ENCODE data around the gene KIF26B.

KIF26B gene

DNA sequence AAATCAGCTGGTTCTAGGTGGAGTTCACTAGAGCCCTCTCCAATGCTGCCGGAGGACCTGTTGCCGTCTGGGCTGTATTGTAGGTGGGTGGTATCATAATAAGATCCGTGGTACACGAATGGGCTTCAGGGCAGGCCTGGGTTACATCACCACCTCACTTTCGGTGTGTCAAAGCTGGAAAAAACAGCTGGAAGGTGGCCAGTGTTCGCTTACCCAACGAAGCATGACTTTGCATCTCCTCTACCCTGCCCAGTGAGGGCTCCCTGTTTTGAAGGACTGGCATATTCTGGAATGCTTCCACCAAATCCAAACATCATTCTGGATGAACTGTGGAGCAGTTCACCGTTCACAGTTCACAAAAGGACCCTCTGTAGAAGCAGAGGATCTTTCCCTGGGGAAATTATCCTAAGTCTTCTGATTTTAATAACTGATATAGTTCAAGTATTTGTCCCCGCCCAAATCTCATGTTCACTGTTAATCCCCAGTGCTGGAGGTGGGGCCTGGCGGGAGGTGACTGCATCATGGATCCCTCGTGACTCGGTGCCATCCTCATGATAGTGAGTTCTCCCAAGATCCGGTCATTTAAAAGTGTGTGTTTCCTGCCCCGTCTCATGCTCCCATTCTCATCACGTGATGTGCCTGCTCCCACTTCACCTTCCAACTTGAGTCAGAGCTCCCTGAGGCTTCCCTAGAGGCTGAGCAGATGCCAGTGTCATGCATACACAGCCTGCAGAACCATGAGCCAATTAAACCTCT is 429.0 kb downstream of the KIF26B start:
- DNase-seq (ENCODE audit: low read depth in 3 of 3, low spot score in 1 of 3) = no peak

DNA sequence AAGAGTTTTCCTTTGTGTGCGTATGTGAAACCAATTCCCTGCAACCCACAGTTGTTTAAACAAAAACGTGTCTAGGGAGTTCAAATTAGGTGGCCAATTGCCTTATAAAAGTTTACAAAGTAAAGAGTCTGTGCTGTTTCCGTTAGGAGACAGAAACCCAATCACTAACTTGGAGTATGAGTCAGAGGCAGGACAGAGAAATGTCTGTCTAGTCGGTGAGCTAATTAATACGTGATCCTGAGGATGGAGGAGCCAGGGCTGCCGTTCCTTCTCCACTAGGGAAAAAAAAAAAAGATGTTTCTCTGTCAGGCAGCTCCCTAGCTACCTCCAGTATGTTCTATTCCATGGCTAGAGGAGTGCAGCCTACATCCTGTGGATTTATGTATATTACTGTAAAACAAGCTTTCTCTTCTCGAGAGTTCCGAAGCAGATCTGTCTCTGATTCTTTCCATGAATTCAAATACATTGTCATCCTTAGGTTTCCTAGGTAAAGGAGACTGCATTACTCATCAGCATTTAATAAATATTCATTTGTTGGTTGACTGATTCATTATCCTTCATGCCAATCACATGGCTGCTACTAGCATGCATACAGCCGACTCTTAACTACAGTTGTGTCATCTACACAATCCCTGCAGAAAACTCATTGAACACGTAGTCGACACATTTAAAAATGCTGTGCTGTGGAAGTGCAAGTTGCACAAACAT is 430.6 kb downstream of the KIF26B start:
- DNase-seq (ENCODE audit: low read depth in 3 of 3, low spot score in 1 of 3) = no peak

DNA sequence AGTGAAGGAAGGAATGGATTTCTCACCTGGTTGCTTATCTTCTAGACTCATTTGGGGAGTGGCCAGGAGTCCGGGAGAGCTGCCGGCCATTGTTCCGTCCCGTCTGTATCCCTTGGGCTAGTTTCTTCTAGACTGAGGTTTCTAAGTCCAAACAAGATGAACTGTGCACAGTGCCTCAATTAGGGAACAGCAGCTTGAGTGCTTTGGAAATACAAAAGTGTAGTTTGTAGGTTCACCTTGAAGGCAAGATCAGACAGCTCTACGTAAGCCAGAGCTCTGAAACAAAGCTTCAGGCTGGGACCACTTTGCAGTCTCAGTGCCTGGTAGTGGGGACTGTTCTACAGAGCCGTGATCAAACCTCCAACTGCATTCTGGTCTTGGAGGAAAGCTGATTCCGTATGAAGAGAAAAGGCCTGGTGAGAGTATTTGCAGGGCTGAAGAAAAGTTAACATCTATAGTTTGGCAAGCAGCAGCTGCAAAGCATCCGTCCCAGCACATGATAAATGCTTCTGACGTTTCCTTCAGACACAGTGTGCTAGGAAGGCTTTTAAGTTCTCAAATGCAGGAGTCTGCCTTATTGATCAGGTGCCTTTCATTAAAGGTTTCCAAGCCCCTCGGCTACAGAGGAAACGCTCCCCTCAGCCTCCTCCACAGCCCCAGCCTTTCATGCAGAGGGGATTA is 432.8 kb downstream of the KIF26B start:
- no peak for DNase-seq (ENCODE audit: low read depth in 3 of 3, low spot score in 1 of 3)

DNA sequence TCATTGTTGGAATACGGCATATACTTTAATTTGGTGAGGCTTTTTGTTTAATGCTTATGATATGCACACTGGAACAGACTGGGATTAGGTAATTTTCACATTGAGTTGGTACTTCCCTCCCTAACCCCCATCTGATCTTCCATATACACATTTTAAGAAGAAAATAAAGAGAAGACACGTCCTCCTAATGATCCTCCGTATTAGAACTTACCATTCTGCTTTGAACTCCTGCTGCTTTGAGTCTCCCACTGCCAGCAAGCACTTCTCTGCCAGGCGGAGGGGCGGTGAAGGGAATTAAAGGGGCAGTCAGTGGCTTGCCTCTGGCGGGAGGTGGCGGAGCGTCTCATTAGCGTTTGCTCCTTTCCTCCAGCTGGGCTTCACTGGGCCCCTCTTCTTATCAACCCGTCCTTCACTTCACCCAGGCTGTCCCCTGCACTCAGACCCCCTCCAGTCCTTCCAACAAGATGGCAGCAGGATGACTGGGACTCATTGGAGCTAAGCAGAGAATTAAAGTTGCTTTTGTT is 433.4 kb downstream of the KIF26B start:
- DNase-seq (ENCODE audit: low read depth in 3 of 3, low spot score in 1 of 3) = no peak

DNA sequence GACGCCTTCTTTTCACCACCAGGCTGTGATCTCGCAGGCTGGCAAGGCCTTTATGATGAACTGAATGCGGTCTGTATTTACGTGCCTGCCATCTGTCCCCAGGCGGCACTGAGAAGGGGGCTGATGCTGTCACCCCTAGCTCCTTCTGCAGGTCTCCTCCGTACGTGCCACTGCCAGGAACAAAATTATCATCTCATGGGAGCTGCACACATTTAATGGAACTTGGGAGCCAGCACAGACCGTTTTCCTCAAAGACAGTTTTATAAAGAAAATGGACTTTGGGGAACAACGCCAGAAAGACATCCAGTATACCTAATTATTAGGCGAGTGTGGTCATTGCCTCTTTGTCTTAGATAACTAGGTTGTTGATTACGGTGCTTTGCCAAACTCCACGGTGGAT is 434.5 kb downstream of the KIF26B start:
- DNase-seq (ENCODE audit: low read depth in 3 of 3, low spot score in 1 of 3) = no peak

DNA sequence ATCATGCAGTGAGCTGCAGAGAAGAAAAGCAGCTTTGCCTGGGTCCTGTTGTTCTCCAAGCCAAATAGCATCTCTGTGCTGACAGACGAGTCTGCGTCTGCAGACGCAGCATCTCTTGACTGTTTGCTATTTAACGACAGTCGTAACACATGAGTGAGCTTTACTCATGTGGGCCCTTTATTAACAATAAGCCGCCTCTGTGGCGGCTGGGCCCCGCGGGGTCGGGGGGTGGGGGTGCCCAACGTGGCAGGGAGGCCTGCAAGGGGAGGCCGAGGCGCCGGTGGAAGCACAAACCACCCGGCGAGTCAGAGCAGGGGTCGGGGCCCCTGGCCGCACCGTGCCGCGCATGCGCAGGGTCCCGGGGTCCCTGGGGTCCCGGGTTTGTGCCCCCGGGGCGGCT is 435.1 kb downstream of the KIF26B start:
- DNase-seq (ENCODE audit: low read depth in 3 of 3, low spot score in 1 of 3) = no peak

DNA sequence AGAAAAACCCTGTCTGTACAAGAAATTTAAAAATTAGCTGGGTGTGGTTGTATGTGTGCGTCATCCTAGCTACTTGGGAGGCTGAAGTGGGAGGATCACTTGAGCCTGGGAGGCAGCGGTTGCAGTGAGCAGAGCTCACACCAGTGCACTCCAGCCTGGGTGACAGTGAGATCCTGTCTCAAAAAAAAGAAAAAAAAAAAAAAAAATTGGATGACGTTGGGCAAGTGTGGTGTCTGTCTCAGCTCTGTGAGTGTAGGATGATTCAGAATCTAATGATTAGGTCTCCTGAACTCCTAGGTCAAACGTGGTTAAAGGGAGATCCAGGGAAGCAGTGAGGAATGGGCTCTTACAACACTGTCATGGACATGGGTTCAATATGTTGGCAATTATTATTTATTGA is 435.9 kb downstream of the KIF26B start:
- DNase-seq (ENCODE audit: low read depth in 3 of 3, low spot score in 1 of 3) = no peak

DNA sequence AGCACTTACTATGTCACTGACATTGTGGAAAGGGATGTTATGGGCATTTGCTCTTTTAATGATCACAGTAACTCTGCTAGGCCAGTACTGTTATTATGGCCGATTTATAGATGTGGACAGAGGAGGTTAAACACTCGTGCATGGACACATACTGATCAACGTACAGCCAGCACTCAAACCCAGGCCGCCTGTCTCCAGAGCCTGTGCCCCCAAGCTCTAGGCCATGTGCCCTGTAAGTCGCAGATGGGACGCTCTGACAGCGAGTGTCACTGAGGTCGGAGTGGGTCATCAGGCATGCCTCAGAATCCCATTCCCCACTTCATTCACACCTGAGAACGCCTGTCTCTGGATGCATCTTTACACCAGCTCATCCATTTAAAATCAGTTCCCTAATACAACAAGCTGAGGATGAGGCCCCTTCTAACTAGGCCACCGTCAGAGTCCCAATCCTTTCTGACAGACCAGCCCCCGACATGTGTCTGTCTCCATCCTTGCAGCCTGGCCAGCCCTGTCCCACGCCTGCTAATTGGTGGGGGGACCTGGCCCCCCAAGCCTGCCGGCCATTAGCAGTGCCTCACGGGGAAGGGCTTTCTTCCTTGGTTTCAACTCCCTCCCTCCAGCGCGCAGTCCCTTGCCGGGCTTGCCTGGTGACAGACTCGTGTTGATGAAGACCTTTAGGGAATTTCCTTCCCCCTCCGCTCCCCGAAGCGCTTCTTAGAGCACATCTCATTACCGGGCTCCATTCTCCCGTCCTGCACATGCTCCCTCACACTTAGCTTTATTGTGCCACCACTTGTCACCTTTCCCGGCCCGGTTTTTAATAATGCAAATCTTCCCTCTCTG is 436.8 kb downstream of the KIF26B start:
- no peak for DNase-seq (ENCODE audit: low read depth in 3 of 3, low spot score in 1 of 3)

DNA sequence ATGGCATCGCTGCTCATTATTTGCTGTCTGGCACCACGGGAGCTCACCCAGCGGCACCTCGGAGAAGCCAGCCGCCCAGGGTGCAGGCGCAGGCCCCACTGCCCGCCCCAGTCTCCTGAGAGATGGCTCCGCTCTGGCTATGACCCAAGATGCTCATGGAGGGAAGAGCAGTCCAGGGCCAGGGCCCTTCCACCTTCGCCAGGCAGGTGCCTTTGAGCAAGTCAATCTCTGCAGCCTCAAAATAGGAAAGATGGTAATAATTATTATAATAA is 437.3 kb downstream of the KIF26B start:
- DNase-seq (ENCODE audit: low read depth in 3 of 3, low spot score in 1 of 3) = no peak

DNA sequence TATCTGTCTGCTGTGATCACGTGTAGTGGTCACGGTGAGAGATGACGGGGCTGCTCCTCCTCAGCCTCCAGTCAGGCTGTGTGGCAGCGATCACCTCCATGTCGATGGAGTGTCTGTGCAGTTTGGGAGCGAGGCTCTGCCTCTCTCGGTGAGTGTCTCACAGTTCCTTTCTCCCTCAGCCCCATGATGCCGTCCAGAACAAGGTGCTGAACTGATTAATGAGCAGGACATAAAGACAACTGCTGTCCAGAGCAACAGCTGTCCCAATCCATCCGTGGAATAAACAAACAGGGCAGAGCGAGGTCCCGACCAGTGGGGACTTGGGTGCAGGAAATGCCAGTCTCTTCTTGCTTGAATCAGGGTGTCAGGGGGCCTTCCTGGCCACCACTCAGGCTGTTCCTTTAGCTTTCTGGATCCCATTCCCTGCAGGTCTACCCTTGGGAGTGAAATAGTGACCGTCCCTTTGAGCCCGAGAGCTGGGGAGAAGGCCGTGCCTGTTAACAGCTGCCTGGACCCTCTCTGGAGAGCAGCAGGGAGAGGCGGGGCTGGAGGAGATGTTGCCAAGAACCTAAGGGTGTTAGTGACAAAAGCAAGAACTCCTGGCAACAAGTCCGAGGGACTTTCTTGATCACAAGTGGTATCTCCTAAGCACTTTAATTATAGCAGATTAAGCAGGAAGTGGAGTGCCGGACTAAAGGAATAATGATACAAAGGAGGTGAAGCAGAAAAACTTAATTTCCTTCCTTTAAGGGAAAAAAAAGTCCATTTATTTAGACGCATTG is 443.9 kb downstream of the KIF26B start:
- no peak for DNase-seq (ENCODE audit: low read depth in 3 of 3, low spot score in 1 of 3)

DNA sequence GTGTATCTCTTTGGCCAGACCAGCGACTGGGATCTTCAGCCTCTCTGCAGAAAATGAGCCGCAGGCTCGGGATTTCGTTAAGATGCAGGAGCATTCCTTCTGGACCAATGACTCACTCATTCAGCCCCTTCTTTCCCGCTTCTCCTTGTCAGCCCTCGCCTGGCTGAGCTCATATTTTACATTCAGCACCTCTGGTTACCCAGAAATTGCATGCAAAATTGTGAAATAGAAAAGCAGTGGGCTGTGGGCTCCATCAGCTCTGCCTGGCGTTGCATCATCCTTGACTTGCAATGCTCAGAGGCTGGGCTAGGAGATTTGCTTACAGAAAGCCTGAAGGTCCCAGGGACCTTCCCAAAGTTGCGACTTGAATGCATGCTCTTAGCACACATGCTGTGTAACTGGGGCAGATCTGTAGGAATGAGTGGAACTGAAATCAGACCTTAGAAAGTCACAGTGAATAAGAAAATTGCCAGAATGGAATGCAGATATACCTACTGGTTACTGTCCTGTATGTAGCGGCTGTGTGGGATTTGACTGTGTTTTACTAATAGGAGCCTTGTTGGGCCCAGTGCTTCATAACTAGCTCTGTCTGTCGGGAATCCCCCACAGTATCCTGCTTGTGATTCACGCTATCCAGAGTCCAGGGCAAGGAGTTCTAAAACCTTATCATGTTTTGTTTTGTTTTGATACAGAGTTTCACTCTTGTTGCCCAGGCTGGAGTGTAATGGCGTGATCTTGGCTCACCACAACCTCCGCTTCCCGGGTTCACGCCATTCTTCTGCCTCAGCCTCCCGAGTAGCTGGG is 444.8 kb downstream of the KIF26B start:
- DNase-seq (ENCODE audit: low read depth in 3 of 3, low spot score in 1 of 3) = no peak

DNA sequence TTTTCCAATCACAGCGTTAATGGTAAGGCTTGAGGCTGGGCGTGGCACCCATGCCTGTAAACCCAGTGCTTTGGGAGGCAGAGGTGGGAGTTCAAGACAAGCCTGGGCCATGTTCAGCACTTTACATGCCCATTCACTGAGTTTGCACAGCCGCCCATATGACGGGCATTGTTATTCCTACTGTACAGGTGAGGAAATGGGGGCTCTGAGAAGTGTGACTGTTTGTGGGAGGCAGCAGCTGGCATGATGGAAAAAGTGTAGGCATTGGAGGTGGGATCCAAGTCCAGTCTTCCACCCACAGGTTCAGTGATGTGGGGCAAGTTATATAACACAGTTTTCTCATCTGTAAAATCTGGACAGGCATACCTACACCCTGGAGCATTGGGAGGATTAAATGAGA is 445.9 kb downstream of the KIF26B start:
- DNase-seq (ENCODE audit: low read depth in 3 of 3, low spot score in 1 of 3) = no peak

DNA sequence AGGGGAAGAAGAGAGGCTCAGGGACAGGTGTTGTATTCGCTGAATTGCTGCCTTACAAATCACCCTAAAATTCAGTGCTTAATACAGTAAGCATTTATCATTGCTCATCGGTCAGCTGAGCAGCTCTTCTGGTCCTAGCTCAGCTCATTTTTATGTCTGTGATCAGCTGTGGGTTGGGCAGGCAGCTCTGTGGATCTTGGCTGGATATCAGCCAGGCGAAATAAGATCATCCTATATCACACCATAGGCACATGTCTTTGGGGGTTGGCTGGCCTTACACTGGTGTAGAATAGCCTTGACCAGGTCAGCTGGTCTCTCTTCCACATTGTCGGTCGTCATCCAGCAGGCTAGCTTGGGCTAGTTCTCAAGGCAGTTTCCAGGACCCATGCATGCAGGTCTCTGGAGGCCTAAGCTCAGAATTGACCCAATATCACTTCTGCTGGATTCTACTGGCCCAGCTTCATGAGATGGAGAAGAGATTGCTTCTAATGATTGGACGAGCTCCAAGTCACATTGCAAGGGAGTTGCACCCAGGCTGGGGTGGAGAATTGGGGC is 448.6 kb downstream of the KIF26B start:
- DNase-seq (ENCODE audit: low read depth in 3 of 3, low spot score in 1 of 3) = no peak

DNA sequence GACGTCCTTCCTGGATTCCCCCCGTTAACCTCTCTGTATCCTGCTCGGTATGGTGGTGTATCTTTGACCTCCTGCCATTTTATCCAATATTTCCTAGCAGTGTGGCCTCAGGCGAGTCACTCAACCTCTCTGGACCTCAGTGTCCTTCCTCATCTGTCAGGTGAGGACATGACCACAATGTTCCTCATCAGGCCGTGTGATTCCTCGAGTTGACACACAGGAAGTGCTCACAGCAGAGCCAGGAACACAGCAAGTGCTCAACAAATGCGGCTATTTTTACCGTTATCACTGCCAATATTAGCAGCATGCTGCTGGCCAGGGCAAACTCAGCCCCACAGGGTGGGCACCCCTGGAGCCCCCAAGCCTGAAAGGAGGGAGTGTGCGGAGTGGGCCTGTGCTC is 450.2 kb downstream of the KIF26B start:
- DNase-seq (ENCODE audit: low read depth in 3 of 3, low spot score in 1 of 3) = no peak

DNA sequence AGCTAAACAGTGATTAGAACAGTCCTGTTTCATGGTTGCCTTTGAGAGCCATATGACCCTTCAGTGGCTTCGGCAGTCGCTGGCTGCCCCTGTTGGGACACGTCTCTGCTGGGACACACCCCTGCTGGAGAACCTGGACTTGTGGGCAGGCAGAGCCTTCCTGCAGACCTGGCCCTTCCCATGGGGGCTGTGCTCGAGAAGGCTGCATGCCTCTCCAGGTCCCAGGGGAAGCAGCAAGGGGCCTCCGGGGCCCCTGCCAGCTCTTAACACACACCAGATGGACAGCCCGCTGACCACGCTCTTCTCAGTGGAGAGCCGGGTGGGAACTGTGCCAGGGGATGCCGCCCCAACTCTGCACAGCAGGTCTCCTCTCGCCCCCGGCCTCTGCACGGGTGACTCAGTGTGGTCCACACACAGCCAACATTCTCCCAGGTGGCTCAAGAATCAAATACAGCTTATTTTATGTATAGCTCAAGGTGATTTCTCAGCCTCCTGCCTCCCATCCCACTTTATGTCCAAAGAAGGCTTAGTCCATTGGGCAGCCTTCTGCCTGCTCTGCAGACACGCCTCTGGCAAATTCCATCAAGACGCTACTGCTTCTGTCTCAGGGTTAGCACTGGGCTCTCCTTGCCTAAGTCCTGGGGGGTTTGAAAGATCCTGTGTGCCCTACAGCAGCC is 450.8 kb downstream of the KIF26B start:
- DNase-seq (ENCODE audit: low read depth in 3 of 3, low spot score in 1 of 3) = no peak

DNA sequence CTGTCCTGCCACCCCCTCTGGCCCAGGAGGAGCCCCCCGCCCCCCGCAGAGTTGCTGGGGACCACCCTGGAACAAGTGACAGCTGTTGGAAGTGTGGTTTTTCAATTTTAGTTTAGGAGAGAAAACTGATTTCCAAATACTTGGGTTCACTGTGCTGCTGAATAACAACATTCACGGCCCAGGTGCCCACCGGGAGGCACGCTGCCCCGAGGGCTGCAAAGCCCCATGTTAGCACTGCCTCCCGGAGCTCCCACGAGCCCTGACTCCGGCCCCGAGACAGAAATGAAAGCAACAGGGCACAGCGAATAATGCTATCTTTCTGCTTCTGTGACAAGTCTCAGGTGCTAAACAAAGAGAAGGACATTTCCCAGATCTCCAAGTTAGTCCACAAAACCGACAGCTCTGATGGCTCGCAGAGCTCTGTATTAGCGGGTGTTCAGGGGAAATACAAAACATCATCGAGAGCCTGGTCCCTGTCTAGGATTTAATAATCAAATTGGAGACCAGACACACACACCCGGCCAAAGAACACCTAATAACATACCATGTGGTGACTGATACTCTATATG is 451.5 kb downstream of the KIF26B start:
- DNase-seq (ENCODE audit: low read depth in 3 of 3, low spot score in 1 of 3) = no peak

DNA sequence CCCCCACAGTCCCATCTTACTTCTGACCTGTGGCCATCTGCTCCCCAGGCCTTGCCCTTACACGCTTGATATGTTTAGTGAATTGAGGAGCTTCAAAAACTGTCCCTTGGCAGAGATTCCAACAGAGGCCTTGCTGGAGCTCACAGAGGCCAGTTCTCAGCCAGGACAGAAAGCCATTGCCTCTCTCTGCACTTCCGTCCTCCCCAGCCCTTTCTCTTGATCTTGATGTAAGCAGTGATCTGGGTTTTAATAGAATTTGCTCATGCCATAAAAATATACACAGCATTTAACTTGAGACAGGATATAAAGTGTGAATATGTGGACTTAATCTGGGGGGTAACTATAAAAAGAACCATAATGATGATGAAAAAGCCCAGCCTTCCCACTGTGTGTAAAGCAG is 453.5 kb downstream of the KIF26B start:
- no peak for DNase-seq (ENCODE audit: low read depth in 3 of 3, low spot score in 1 of 3)

DNA sequence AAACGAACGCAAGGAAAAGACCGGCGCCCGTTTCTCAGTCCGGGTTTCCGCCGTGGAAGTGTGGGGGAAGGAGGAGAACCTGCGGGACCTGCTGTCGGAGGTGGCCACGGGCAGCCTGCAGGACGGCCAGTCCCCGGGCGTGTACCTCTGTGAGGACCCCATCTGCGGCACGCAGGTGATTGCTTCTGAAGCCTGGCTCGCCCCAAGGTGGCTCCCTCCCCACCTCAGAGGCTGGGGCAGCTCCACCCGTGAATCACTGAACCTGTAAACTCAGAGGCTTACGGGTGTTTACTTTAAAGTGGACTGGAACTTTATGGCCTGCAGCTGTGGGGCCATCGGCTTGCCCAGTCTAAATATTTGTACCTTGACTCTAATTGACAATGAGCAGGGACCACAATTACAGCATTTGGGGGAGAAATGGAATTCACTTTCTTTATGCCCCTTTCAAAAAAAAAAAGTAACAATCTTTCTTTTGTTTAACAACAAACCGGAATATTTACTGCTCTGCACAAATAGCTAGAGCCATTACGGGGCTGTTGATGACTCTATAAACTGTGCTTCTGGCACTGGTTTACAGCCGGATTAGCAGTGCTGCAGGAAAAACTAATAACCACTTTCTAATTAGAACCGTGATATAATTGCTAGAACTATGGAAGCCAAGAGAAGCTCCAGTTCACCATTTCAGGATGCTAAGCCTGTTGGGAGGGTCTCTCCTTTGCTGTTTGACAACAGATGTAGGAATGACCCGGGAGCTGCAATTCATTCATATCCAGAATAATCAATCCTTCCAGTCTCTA is 454.8 kb downstream of the KIF26B start:
- no peak for DNase-seq (ENCODE audit: low read depth in 3 of 3, low spot score in 1 of 3)
